Activated CD8-positive, alpha-beta memory T cell treated with anti-CD3 and anti-CD28 coated beads for 4 hours (primary cell): ENCODE data around the gene USP44.

Experiments
- DNase-seq, 2 donors: peaks; one replicate each; pipeline ENCODE4 v3.0.0-alpha.2; 2020; ENCODE audit warnings: low read depth in 2 of 2

Gene USP44

GRCh38 chr12:95548056-95548538 is 3.2 kb downstream of the USP44 start:
- DNase-seq = no peak

- no peak for DNase-seq
Observed at GRCh38 chr12:95547522-95548055, 3.7 kb downstream of the USP44 start.

GRCh38 chr12:95546491-95546813 is 4.8 kb downstream of the USP44 start:
- no peak for DNase-seq

- DNase-seq = no peak
Observed at GRCh38 chr12:95545731-95546490, 5.4 kb downstream of the USP44 start.

- DNase-seq = no peak
Observed at GRCh38 chr12:95545303-95545702, 6.0 kb downstream of the USP44 start.

GRCh38 chr12:95544756-95545155 is 6.5 kb downstream of the USP44 start:
- no peak for DNase-seq

GRCh38 chr12:95543305-95543704 is 8.0 kb downstream of the USP44 start:
- no peak for DNase-seq

GRCh38 chr12:95541436-95541835 is 9.8 kb downstream of the USP44 start:
- DNase-seq = no peak

GRCh38 chr12:95538656-95539055 is 12.6 kb downstream of the USP44 start:
- no peak for DNase-seq

GRCh38 chr12:95538006-95538405 is 13.3 kb downstream of the USP44 start:
- DNase-seq = no peak

- DNase-seq = no peak
Observed at GRCh38 chr12:95533985-95534384, 17.3 kb downstream of the USP44 start.

- no peak for DNase-seq
Observed at GRCh38 chr12:95532851-95533250, 18.4 kb downstream of the USP44 start.

- DNase-seq = no peak
Observed at GRCh38 chr12:95529693-95530225, 21.5 kb downstream of the USP44 start.

GRCh38 chr12:95528431-95528830 is 22.8 kb downstream of the USP44 start:
- DNase-seq = no peak

GRCh38 chr12:95522692-95523091 is 28.6 kb downstream of the USP44 start:
- no peak for DNase-seq

GRCh38 chr12:95520816-95521215 is 30.5 kb downstream of the USP44 start:
- no peak for DNase-seq

GRCh38 chr12:95518944-95519343 is 32.3 kb downstream of the USP44 start:
- DNase-seq = no peak

GRCh38 chr12:95517246-95517645 is 34.0 kb downstream of the USP44 start:
- DNase-seq = no peak

- DNase-seq = no peak
Observed at GRCh38 chr12:95516757-95517156, 34.5 kb downstream of the USP44 start.

GRCh38 chr12:95515197-95515596 is 36.1 kb downstream of the USP44 start:
- DNase-seq = no peak

- DNase-seq = no peak
Observed at GRCh38 chr12:95513599-95513998, 37.7 kb downstream of the USP44 start.

- DNase-seq = no peak
Observed at GRCh38 chr12:95511977-95512376, 39.3 kb downstream of the USP44 start.

- DNase-seq = no peak
Observed at GRCh38 chr12:95509300-95509699, 42.0 kb downstream of the USP44 start.
